NCI-H2196 treated with DMSO at 0.1 percent for 48 hours (cell line): ENCODE data around the gene GAL3ST3.
"Not testable (repeated sequence)": the region's sequence is repeated elsewhere in the genome, so short reads cannot be mapped to it uniquely, and the experiment has no call there.

ENCODE experiments used
- DNase-seq: peaks from one replicate; lab custom pipeline; 2025; ENCODE audit not compliant: unreplicated experiment; lab: John Stamatoyannopoulos, UW

Gene GAL3ST3

GRCh38 chr11:66045177-66045639, 3.8 kb downstream of the GAL3ST3 start:
- DNase-seq, result peak; percentile 71

- DNase-seq, result no peak
These were observed 4.2 kb downstream of the GAL3ST3 start for GRCh38 chr11:66044757-66045156.

- no peak for DNase-seq
These were observed 5.7 kb downstream of the GAL3ST3 start for GRCh38 chr11:66042996-66043906.

- no peak for DNase-seq
These were observed 6.5 kb downstream of the GAL3ST3 start for GRCh38 chr11:66042227-66042995.

GRCh38 chr11:66039765-66040164, 9.2 kb downstream of the GAL3ST3 start:
- no peak for DNase-seq

GRCh38 chr11:66037327-66037726, 11.6 kb downstream of the GAL3ST3 start:
- DNase-seq, result no peak

GRCh38 chr11:66036334-66036710, 12.6 kb downstream of the GAL3ST3 start:
- DNase-seq, result no peak

GRCh38 chr11:66035653-66036333, 13.2 kb downstream of the GAL3ST3 start:
- no peak for DNase-seq

GRCh38 chr11:66032957-66033735, 15.8 kb downstream of the GAL3ST3 start:
- DNase-seq, result no peak

GRCh38 chr11:66026017-66026529, 22.9 kb downstream of the GAL3ST3 start, which contains the start of gene CATSPER1:
CATSPER1 (minus strand) TSS chr11:66026479; CDS start chr11:66026379, 100 bp downstream.
- no peak for DNase-seq

GRCh38 chr11:66023186-66023440, 25.8 kb downstream of the GAL3ST3 start:
- not testable (repeated sequence) for DNase-seq

- peak; percentile 31 for DNase-seq
These were observed 26.4 kb downstream of the GAL3ST3 start for GRCh38 chr11:66022401-66023185.

- DNase-seq, result no peak
These were observed 28.2 kb downstream of the GAL3ST3 start for GRCh38 chr11:66020618-66021357.

- no peak for DNase-seq
These were observed 28.7 kb downstream of the GAL3ST3 start for GRCh38 chr11:66020212-66020611.

GRCh38 chr11:66017321-66017720, 31.6 kb downstream of the GAL3ST3 start:
- DNase-seq, result no peak

GRCh38 chr11:66016793-66017177, 32.2 kb downstream of the GAL3ST3 start:
- no peak for DNase-seq

- no peak for DNase-seq
These were observed 32.8 kb downstream of the GAL3ST3 start for GRCh38 chr11:66015936-66016792.

GRCh38 chr11:66015454-66015881, 33.5 kb downstream of the GAL3ST3 start:
- no peak for DNase-seq
